Fibroblast of mammary gland (primary cell): Measurements from ENCODE around the gene TTC27.

Source experiments
- DNase-seq: peaks from one replicate; pipeline ENCODE4 v3.0.0-alpha.2; 2010; ENCODE audit warnings: low read depth
- H3K4me3 ChIP-seq: 2 replicates; pipeline ENCODE4 v1.5.1; 2011; ENCODE audit warnings: low read depth, mild to moderate bottlenecking, low read length, moderate library complexity; ENCODE audit not compliant: control insufficient read depth
- TF ChIP-seq, protein P1 (sequence below): conservative IDR thresholded peaks from 2 replicates; pipeline ENCODE4 v1.5.1; 2011; ENCODE audit warnings: low read depth, low read length, inconsistent platforms; ENCODE audit not compliant: control insufficient read depth, insufficient read depth

The TTC27 gene

GRCh38 chr2:32715981-32716380, 88.1 kb downstream of the TTC27 start:
- TF ChIP-seq, protein P1, sequence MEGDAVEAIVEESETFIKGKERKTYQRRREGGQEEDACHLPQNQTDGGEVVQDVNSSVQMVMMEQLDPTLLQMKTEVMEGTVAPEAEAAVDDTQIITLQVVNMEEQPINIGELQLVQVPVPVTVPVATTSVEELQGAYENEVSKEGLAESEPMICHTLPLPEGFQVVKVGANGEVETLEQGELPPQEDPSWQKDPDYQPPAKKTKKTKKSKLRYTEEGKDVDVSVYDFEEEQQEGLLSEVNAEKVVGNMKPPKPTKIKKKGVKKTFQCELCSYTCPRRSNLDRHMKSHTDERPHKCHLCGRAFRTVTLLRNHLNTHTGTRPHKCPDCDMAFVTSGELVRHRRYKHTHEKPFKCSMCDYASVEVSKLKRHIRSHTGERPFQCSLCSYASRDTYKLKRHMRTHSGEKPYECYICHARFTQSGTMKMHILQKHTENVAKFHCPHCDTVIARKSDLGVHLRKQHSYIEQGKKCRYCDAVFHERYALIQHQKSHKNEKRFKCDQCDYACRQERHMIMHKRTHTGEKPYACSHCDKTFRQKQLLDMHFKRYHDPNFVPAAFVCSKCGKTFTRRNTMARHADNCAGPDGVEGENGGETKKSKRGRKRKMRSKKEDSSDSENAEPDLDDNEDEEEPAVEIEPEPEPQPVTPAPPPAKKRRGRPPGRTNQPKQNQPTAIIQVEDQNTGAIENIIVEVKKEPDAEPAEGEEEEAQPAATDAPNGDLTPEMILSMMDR: no peak
- no peak for DNase-seq
- H3K4me3 ChIP-seq: no peak overlapping the region

- H3K4me3 ChIP-seq: no peak overlapping the region
- TF ChIP-seq, protein P1: no peak
- DNase-seq: no peak
Measured at GRCh38 chr2:32716598-32716997, 88.7 kb downstream of the TTC27 start.

GRCh38 chr2:32718752-32719151, 90.9 kb downstream of the TTC27 start:
- no peak for DNase-seq
- TF ChIP-seq, protein P1: no peak
- H3K4me3 ChIP-seq: no peak overlapping the region

DNA sequence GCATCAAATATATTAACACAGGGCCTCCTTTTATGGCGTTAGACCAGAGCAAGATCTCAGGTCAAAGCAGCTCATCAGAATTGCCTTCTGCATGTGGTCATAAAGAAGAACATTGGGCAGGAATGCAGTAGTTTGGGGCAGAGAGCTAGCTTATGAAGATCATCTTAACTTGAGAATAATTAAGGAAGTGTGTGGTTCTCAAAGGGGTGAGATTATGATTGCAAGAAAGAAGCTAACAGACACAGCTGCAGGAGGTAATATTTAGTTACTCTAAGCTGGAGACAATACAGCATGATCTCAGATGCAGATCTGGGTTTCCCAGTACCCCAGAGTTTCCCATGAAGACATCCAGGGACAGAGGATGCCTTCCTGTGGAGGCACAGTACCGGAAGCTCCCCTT, 91.6 kb downstream of the TTC27 start:
- no peak for DNase-seq
- TF ChIP-seq, protein P1: no peak

GRCh38 chr2:32719933-32720716, 92.3 kb downstream of the TTC27 start:
- no peak overlapping the region for H3K4me3 ChIP-seq
- TF ChIP-seq, protein P1: no peak
- DNase-seq: no peak

More for the DNA sequence above, 91.6 kb downstream of the TTC27 start:
- H3K4me3 ChIP-seq: no peak overlapping the region

DNA sequence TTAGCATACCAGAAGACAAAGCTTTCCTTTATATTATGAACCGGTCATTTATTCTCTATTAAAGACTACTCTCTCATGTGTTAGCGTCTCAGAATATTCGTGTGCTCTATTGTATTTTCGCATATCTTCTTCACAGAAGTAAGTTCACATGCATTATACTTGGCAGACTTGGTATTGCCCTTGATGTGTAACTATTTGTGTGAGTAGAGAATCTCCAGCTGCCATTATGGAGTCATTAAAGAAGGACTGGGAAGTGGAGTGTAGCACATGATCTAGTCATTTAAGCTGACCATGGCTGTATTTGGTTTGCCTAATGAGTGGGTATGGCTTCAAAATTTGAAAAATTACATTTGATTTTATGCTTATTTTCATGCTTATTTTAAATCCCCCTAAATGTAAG, 92.9 kb downstream of the TTC27 start:
- H3K4me3 ChIP-seq: no peak overlapping the region
- no peak for DNase-seq
- TF ChIP-seq, protein P1: no peak

DNA sequence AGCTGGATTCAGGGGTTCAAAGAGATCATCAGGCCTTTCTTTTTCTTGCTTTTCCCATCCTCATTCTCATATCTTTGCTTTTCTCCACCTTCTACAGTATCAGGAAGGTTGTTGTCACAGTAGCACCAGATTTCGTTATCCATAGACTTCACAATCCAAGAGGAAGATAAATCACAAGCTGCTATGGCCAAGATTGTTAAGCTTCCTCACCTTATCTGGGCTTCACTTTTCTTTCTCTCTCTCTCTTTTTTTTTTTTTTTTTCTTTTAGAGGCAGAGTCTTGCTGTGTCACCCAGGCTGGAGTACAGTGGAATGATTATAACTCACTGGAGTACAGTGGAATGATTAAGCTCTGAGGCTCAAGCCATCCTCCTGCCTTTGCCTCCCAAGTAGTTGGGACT, 93.5 kb downstream of the TTC27 start:
- no peak overlapping the region for H3K4me3 ChIP-seq
- TF ChIP-seq, protein P1: no peak
- no peak for DNase-seq
